ENCODE results near the gene FAM111A.

The FAM111A gene

GRCh38 chr11:59179121-59179520 is 36.5 kb downstream of the FAM111A start:
- no peak overlapping the region for H3K9ac ChIP-seq (ENCODE audit: low read depth, low read length, poor library complexity, severe bottlenecking)
- H3K9me2 ChIP-seq (replicated peaks; ENCODE audit: low read depth, low read length), result no peaks in the 10 kb centered on the region
- TF ChIP-seq CTCF (conservative IDR thresholded peaks at IDR 0.05; ENCODE audit: low read length), result no peak
- no peak for TF ChIP-seq EZH2phosphoT487 (IDR thresholded peaks at IDR 0.05; ENCODE audit: borderline replicate concordance)
- no peaks in the 10 kb centered on the region for H3K79me2 ChIP-seq (ENCODE audit: insufficient read depth, low read length)
- H3K27me3 ChIP-seq (ENCODE audit: insufficient read depth, low read length, poor library complexity, severe bottlenecking), result no peaks in the 10 kb centered on the region
- no peak overlapping the region for H2AFZ ChIP-seq (ENCODE audit: low read length)
- H3K4me2 ChIP-seq (ENCODE audit: low read depth, low read length, poor library complexity, severe bottlenecking), result no peak overlapping the region
- H4K20me1 ChIP-seq (ENCODE audit: insufficient read depth, low read length, poor library complexity, severe bottlenecking), result no peaks in the 10 kb centered on the region
- H3K36me3 ChIP-seq (ENCODE audit: insufficient read depth, low read length), result no peaks in the 10 kb centered on the region
- no peaks in the 10 kb centered on the region for H3F3A ChIP-seq (ENCODE audit: low read depth)
- peaks cover 7% of the 10 kb centered on the region; the same call in 1 of the 2 replicates for H3K9me3 ChIP-seq (ENCODE audit: insufficient read depth, low read depth, low read length)
- H3K4me3 ChIP-seq (ENCODE audit: low read length, poor library complexity, severe bottlenecking), result no peak overlapping the region
- no peaks in the 10 kb centered on the region for H3K4me1 ChIP-seq (ENCODE audit: insufficient read depth, low read length, poor library complexity, severe bottlenecking)

- H3K4me1 ChIP-seq (ENCODE audit: insufficient read depth, low read length, poor library complexity, severe bottlenecking), result no peaks in the 10 kb centered on the region
- no peak overlapping the region for H2AFZ ChIP-seq (ENCODE audit: low read length)
- H3K27me3 ChIP-seq (ENCODE audit: insufficient read depth, low read length, poor library complexity, severe bottlenecking), result no peaks in the 10 kb centered on the region
- peaks cover 7% of the 10 kb centered on the region; the same call in 1 of the 2 replicates for H3K9me3 ChIP-seq (ENCODE audit: insufficient read depth, low read depth, low read length)
- no peak overlapping the region for H3K9ac ChIP-seq (ENCODE audit: low read depth, low read length, poor library complexity, severe bottlenecking)
- no peak overlapping the region for H3K4me2 ChIP-seq (ENCODE audit: low read depth, low read length, poor library complexity, severe bottlenecking)
- no peaks in the 10 kb centered on the region for H3F3A ChIP-seq (ENCODE audit: low read depth)
- no peaks in the 10 kb centered on the region for H3K9me2 ChIP-seq (replicated peaks; ENCODE audit: low read depth, low read length)
- H3K36me3 ChIP-seq (ENCODE audit: insufficient read depth, low read length), result no peaks in the 10 kb centered on the region
- no peaks in the 10 kb centered on the region for H3K79me2 ChIP-seq (ENCODE audit: insufficient read depth, low read length)
- no peak overlapping the region for H3K4me3 ChIP-seq (ENCODE audit: low read length, poor library complexity, severe bottlenecking)
- H4K20me1 ChIP-seq (ENCODE audit: insufficient read depth, low read length, poor library complexity, severe bottlenecking), result no peaks in the 10 kb centered on the region
- TF ChIP-seq EZH2phosphoT487 (IDR thresholded peaks at IDR 0.05; ENCODE audit: borderline replicate concordance), result no peak
- no peak for TF ChIP-seq CTCF (conservative IDR thresholded peaks at IDR 0.05; ENCODE audit: low read length)
Observed at GRCh38 chr11:59180168-59180776, 37.6 kb downstream of the FAM111A start.

- TF ChIP-seq CTCF (conservative IDR thresholded peaks at IDR 0.05; ENCODE audit: low read length) (no peak), EZH2phosphoT487 (IDR thresholded peaks at IDR 0.05; ENCODE audit: borderline replicate concordance) (no peak)
- H3K79me2 ChIP-seq (ENCODE audit: insufficient read depth, low read length), result no peaks in the 10 kb centered on the region
- H3K4me2 ChIP-seq (ENCODE audit: low read depth, low read length, poor library complexity, severe bottlenecking), result no peak overlapping the region
- H3K36me3 ChIP-seq (ENCODE audit: insufficient read depth, low read length), result no peaks in the 10 kb centered on the region
- peaks cover 7% of the 10 kb centered on the region; the same call in 1 of the 2 replicates for H3K9me3 ChIP-seq (ENCODE audit: insufficient read depth, low read depth, low read length)
- no peaks in the 10 kb centered on the region for H3K27me3 ChIP-seq (ENCODE audit: insufficient read depth, low read length, poor library complexity, severe bottlenecking)
- H3K4me3 ChIP-seq (ENCODE audit: low read length, poor library complexity, severe bottlenecking), result no peak overlapping the region
- H3K4me1 ChIP-seq (ENCODE audit: insufficient read depth, low read length, poor library complexity, severe bottlenecking), result no peaks in the 10 kb centered on the region
- no peaks in the 10 kb centered on the region for H3K9me2 ChIP-seq (replicated peaks; ENCODE audit: low read depth, low read length)
- H2AFZ ChIP-seq (ENCODE audit: low read length), result no peak overlapping the region
- no peaks in the 10 kb centered on the region for H4K20me1 ChIP-seq (ENCODE audit: insufficient read depth, low read length, poor library complexity, severe bottlenecking)
- no peaks in the 10 kb centered on the region for H3F3A ChIP-seq (ENCODE audit: low read depth)
- no peak overlapping the region for H3K9ac ChIP-seq (ENCODE audit: low read depth, low read length, poor library complexity, severe bottlenecking)
Observed at GRCh38 chr11:59180907-59181306, 38.3 kb downstream of the FAM111A start.
